Kidney (tissue), 14 donors: Measurements from ENCODE around the gene WAS. TPM values are rescaled to one million over a fixed set of nuclear protein-coding genes. Genes with fewer than 3 reads are reported as not detected.

ENCODE experiments used
- DNase-seq, 5 donors: peaks; one replicate each; pipeline ENCODE4 v3.0.0-alpha.2; 2013 to 2020
- FAIRE-seq: peaks from 2 replicates; lab custom pipeline; 2012; peaks lifted over from hg19 to GRCh38; lab: Jason Lieb, UNC
- H3K27ac ChIP-seq, 2 donors: one replicate each; pipeline ENCODE4 v1.7.0; 2013; ENCODE audit warnings: low read depth in 2 of 2, low read length in 2 of 2, inconsistent platforms in 1 of 2
- H3K27me3 ChIP-seq: one replicate; pipeline ENCODE4 v1.7.1; 2013; ENCODE audit warnings: low read length, inconsistent platforms; ENCODE audit not compliant: control insufficient read depth, insufficient read depth
- H3K36me3 ChIP-seq, 3 donors: one replicate each; pipeline versions ENCODE4 v1.7.0 to v1.7.1; 2013; ENCODE audit warnings: low read length in 3 of 3, control low read depth in 1 of 3, inconsistent platforms in 1 of 3; ENCODE audit not compliant: insufficient read depth in 3 of 3, control insufficient read depth in 2 of 3
- H3K4me1 ChIP-seq, 3 donors: one replicate each; pipeline versions ENCODE4 v1.7.0 to v1.7.1; 2013; ENCODE audit warnings: low read length in 3 of 3, inconsistent platforms in 1 of 3, low read depth in 1 of 3; ENCODE audit not compliant: control insufficient read depth in 2 of 3, insufficient read depth in 2 of 3
- H3K4me3 ChIP-seq, 3 donors: one replicate each; pipeline versions ENCODE4 v1.7.0 to v1.8.1; 2013; ENCODE audit warnings: low read length in 3 of 3, control low read depth in 1 of 3, inconsistent platforms in 1 of 3
- H3K9ac ChIP-seq, 3 donors: one replicate each; pipeline versions ENCODE4 v1.7.0 to v1.7.1; 2013; ENCODE audit warnings: low read length in 3 of 3, control low read depth in 1 of 3, inconsistent platforms in 1 of 3
- H3K9me3 ChIP-seq, 3 donors: one replicate each; pipeline versions ENCODE4 v1.7.0 to v1.7.1; 2013; ENCODE audit warnings: low read length in 3 of 3, control low read depth in 1 of 3, inconsistent platforms in 1 of 3; ENCODE audit not compliant: control insufficient read depth in 2 of 3, insufficient read depth in 1 of 3
- intact Hi-C: fragments of 100-400 bp; cut with DNase I; formaldehyde crosslinking; loops from one replicate; pipeline ENCODE4 v1.11.1; 2022
- polyA plus RNA-seq: library from polyadenylated mRNA; stranded (reverse); fragments of 350-450 nt; fragmentation: Illumina TruSeq; extraction: RNeasy Lipid Tissue Mini Kit (QIAGEN cat#74804); gene quantifications from one replicate; pipeline ENCODE4 v1.2.3, GENCODE V29; 2014; ENCODE audit warnings: low read depth, low replicate concordance; ENCODE audit not compliant: insufficient read depth
- total RNA-seq: library from RNA; stranded (reverse); fragmentation: NEBNext Ultra II Directional; extraction: Animal tissue kit (Norgen Biotek cat#: 25700); gene quantifications from one replicate; pipeline ENCODE4 v1.2.1, GENCODE V29; 2021
- TF ChIP-seq, protein P1 (sequence below): IDR thresholded peaks from 3 replicates; pipeline ENCODE4 v1.5.1; 2012; ENCODE audit warnings: mild to moderate bottlenecking, moderate library complexity, borderline replicate concordance; ENCODE audit not compliant: insufficient read depth; ENCODE audit errors: extremely low read depth
- donor health status: control.
- donor health status: control.
- donor health status: control.
- donor health status: control.
- donor health status: control.
- donor health status: DM: yes; HTN: yes; CAD: no.
- donor health status: Normal renal cell carcinoma (clear cell type).

WAS gene
- total and polyA plus RNA-seq, 2 donors from 2014 or later = 2.2 to 14.2 TPM

DNA sequence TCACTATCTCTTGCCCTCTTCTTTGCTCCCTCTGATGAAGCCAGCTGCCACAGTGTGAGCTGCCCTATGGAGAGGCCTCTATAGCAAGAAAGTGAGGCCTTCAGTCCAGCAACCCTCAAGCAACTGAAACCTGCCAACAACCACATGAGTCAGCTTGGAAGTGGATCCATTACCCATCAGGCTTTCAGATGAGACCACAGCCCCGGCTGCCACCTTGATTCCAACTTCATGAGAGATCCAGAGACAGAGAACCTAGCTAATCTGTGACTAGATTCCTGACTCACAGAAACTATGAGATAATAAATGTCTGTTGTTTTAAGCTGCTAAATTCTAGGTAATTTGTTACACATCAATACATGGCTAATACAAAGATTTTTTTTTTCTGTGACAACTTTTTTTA is 20.4 kb upstream of the WAS start:
- no peak overlapping the region for H3K9ac ChIP-seq
- no peak overlapping the region for H3K4me3 ChIP-seq
- H3K36me3 ChIP-seq = no peaks in the 10 kb centered on the region
- H3K4me1 ChIP-seq = no peaks in the 10 kb centered on the region
- FAIRE-seq (no peak), DNase-seq (no peak)
- intact Hi-C loops = no loop called here
- H3K9me3 ChIP-seq = no peaks in the 10 kb centered on the region
- no peaks in the 10 kb centered on the region for H3K27me3 ChIP-seq
- H3K27ac ChIP-seq = no peak overlapping the region
- TF ChIP-seq, protein P1, sequence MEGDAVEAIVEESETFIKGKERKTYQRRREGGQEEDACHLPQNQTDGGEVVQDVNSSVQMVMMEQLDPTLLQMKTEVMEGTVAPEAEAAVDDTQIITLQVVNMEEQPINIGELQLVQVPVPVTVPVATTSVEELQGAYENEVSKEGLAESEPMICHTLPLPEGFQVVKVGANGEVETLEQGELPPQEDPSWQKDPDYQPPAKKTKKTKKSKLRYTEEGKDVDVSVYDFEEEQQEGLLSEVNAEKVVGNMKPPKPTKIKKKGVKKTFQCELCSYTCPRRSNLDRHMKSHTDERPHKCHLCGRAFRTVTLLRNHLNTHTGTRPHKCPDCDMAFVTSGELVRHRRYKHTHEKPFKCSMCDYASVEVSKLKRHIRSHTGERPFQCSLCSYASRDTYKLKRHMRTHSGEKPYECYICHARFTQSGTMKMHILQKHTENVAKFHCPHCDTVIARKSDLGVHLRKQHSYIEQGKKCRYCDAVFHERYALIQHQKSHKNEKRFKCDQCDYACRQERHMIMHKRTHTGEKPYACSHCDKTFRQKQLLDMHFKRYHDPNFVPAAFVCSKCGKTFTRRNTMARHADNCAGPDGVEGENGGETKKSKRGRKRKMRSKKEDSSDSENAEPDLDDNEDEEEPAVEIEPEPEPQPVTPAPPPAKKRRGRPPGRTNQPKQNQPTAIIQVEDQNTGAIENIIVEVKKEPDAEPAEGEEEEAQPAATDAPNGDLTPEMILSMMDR = no peak

DNA sequence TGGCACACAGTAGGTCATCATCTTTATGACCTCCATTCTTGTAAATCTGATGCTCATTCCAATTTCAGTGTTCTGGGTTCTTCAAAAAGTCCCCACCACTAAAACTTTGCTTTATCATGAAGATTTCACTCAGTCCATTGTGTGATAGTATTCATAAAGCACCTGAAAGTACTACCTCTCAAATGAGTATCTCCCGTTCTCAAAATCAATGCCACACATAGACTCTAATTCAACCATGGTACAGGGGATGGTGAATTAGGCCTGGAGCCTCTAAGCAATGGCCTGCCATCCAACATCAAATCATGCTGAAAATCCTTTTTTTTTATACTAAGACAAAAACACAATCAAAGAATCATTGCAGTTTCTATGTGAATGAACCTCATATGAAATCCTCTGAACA is 19.4 kb upstream of the WAS start:
- Histone ChIP-seq H3K27ac (no peak overlapping the region), H3K36me3 (no peaks in the 10 kb centered on the region), H3K9ac (no peak overlapping the region), H3K4me3 (no peak overlapping the region), H3K9me3 (no peaks in the 10 kb centered on the region), H3K4me1 (no peaks in the 10 kb centered on the region), H3K27me3 (no peaks in the 10 kb centered on the region)
- DNase-seq (no peak), FAIRE-seq (no peak)
- TF ChIP-seq, protein P1 = no peak
- intact Hi-C loops = no loop called here

DNA sequence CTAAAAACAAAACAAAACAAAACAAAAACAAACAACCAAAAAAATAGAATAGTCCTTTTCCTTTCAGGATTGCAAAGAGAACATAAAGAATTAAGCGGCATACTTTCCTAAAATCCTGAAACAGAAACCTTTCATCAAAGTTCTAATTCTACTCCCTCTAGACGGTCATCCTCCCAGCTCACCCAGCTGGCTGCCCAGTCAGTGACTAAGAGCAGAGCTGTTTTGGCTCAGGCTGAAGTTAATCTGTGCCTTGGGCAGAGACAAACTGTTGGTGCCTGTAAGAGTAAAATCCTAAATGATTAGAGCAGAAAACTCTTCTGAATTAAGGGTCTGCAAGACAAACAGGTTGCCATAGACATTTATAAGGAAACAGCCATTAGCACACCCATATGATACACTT is 17.6 kb upstream of the WAS start:
- Histone ChIP-seq H3K27me3 (no peaks in the 10 kb centered on the region), H3K9me3 (no peaks in the 10 kb centered on the region), H3K27ac (no peak overlapping the region), H3K36me3 (no peaks in the 10 kb centered on the region), H3K9ac (no peak overlapping the region), H3K4me1 (no peaks in the 10 kb centered on the region), H3K4me3 (no peak overlapping the region)
- intact Hi-C loops = no loop called here
- no peak for FAIRE-seq
- DNase-seq = no peak
- TF ChIP-seq, protein P1 = no peak

DNA sequence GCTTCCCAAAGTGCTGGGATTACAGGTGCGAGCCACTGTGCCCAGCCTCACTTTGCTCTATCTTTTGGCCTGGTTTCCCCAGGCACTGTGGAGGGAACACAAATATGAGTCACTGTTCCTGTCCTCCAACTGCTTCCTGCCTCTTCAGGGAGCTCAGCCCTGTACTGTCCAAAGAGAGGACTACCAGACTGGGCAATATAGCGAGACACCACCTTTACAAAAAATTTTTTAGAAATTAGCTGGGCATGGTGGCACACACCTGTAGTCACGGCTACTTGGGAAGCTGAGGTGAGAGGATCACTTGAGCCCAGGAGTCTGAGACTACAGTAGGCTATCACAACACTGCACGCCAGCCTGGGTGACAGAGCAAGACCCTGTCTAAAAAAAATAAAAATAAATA is 16.9 kb upstream of the WAS start:
- Histone ChIP-seq H3K36me3 (no peaks in the 10 kb centered on the region), H3K4me3 (no peak overlapping the region), H3K27ac (no peak overlapping the region), H3K9me3 (no peaks in the 10 kb centered on the region), H3K4me1 (no peaks in the 10 kb centered on the region), H3K27me3 (no peaks in the 10 kb centered on the region), H3K9ac (no peak overlapping the region)
- DNase-seq = no peak
- FAIRE-seq = no peak
- intact Hi-C loops = no loop called here
- TF ChIP-seq, protein P1 = no peak
